ENCODE measurements around the gene LAMA3.

Gene LAMA3

DNA sequence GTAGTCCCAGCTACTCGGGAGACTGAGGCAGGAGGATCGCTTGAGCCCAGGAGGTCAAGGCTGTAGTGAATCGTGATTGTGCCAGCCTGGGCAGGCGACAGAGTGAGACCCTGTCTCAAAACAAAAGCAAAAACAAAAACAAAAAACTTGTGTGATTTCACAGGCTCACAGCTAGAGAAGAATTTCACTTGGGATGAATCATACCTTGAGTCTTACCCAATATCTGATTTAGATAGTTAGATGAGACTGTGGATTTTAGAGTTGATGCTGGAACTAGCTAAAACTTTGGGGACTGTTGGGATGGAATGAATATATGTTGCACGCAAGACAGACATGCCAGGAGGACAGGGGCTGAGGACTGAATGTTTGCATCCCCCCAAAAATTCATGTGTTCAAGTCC lies 31.0 kb upstream of the LAMA3 start:
- H3K4me3 ChIP-seq (ENCODE audit: low read depth, low read length), result no peak overlapping the region
- TF ChIP-seq, protein P1, sequence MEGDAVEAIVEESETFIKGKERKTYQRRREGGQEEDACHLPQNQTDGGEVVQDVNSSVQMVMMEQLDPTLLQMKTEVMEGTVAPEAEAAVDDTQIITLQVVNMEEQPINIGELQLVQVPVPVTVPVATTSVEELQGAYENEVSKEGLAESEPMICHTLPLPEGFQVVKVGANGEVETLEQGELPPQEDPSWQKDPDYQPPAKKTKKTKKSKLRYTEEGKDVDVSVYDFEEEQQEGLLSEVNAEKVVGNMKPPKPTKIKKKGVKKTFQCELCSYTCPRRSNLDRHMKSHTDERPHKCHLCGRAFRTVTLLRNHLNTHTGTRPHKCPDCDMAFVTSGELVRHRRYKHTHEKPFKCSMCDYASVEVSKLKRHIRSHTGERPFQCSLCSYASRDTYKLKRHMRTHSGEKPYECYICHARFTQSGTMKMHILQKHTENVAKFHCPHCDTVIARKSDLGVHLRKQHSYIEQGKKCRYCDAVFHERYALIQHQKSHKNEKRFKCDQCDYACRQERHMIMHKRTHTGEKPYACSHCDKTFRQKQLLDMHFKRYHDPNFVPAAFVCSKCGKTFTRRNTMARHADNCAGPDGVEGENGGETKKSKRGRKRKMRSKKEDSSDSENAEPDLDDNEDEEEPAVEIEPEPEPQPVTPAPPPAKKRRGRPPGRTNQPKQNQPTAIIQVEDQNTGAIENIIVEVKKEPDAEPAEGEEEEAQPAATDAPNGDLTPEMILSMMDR (IDR thresholded peaks at IDR 0.05; ENCODE audit: control insufficient read depth, extremely low read depth, insufficient read depth), result no peak
- no peak for DNase-seq (ENCODE audit: low read depth)

DNA sequence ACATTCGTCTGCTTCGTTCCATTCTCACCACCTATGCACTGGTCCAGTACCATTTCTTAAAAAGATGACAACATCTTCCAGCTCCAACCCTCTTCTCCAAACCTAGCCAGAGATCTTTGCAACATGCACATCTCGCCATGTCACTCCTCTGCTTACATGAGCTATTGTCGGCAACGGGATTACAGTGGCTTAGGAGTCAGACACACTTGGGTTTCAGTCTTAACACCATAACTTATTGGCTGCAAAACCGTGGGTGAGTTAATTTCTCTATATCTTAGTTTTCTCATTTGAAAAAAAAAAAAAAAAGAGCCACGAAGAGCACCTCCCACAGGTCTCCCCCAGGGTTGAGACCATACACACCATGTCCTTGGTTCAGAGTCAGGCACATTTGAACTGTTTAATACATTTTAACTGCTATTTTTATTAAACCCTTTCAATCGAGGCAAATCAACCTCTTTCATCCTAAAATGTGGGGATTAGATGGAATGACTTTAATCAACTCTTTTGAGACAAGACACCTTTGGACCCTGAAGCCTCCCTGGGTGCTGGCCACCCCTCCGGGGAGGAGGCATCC lies 27.4 kb upstream of the LAMA3 start:
- TF ChIP-seq, protein P1 (IDR thresholded peaks at IDR 0.05; ENCODE audit: control insufficient read depth, extremely low read depth, insufficient read depth), result no peak
- peak overlapping the region; percentile 27 for H3K4me3 ChIP-seq (ENCODE audit: low read depth, low read length)
- no peak for DNase-seq (ENCODE audit: low read depth)

DNA sequence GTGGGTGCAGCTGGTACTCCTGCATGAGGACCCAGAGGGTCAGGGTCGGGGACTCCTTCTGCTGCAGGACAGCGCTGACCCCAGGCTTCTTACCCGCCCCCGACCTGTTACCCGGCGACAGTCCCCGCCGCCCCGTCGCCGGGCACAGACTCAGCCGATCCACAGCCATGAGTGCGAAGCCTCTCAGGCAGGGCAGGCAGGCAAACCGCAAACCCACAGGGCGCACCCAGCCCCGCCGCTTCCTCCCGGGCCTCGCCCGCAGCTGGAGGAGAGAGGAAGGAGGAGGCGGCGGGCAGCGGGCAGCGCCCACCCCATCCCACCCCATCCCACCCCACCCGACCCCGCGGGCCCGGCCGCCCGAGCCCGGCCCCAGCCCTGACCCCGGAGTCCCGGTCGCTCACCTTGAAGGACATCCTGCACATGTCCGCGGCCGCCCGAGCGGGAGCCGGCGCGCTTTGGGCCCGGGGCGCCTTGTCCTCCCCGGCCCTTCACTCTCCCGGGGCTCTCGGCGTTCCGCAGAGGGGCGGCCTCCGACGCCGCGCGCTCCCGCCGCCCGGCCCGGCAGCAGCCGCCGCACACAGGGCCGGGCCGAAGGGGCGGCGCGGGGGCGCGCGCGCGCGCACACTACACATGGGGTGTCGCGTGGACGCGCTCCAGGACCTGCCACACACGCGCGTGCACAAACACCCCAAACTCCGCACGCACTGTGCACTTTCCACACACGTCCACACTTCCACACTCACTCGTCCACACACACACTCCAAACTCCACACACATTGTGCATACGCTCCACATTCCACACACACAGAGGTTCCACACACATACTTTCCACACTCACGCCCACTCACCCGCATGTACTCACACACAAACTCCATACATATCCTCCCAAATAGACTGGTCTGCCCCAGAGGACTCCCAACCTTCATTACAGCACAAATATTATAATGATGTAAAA lies 26.7 kb upstream of the LAMA3 start, which contains the start of gene ANKRD29:
TSS of gene ANKRD29 (minus strand) at position 603 of the 955 bp plus-strand sequence. CDS start at position 422, 181 bp downstream.
- peak within 1 kb of the TSS; percentile 27 for H3K4me3 ChIP-seq (ENCODE audit: low read depth, low read length)
- TF ChIP-seq, protein P1 (IDR thresholded peaks at IDR 0.05; ENCODE audit: control insufficient read depth, extremely low read depth, insufficient read depth), result no peak
- no peak for DNase-seq (ENCODE audit: low read depth)

DNA sequence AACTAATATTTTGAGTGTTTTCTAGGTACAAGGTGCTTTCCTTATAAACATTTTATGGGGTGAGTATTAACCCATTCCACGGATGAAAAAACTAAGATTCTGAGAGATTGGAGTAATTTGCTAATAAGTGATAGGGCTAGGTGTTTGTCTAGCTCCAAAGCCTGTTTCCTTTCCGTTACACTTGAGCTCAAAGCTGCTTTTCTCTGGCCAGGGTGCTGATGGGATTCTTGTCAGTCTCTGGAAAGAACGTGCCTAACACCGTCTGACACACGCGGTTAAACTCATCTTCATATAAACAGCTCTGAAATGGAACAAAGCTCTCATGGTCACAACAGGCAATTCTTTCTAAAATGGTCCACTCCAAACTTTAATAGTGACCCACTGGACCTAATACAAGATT lies 24.6 kb upstream of the LAMA3 start:
- TF ChIP-seq, protein P1 (IDR thresholded peaks at IDR 0.05; ENCODE audit: control insufficient read depth, extremely low read depth, insufficient read depth), result no peak
- peak; percentile 46 for DNase-seq (ENCODE audit: low read depth)
- no peak overlapping the region for H3K4me3 ChIP-seq (ENCODE audit: low read depth, low read length)

DNA sequence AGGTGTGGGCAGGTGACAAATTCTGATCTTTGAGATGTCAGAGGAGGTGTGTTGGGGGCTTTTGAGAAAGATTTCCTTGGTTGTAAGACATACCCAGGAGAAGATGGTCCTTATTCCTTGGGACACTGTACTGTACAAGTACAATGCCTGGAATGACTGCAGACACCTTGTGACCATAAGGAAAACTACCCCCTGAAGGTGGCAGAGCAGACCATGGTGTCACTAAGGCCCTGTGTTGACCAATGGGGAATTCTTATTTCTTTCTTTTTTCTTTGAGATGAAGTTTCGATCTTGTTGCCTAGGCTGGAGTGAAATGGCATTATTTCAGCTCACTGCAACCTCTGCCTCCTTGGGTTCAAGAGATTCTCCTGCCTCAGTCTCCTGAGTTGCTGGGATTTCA lies 22.1 kb upstream of the LAMA3 start:
- H3K4me3 ChIP-seq (ENCODE audit: low read depth, low read length), result no peak overlapping the region
- TF ChIP-seq, protein P1 (IDR thresholded peaks at IDR 0.05; ENCODE audit: control insufficient read depth, extremely low read depth, insufficient read depth), result no peak
- no peak for DNase-seq (ENCODE audit: low read depth)

DNA sequence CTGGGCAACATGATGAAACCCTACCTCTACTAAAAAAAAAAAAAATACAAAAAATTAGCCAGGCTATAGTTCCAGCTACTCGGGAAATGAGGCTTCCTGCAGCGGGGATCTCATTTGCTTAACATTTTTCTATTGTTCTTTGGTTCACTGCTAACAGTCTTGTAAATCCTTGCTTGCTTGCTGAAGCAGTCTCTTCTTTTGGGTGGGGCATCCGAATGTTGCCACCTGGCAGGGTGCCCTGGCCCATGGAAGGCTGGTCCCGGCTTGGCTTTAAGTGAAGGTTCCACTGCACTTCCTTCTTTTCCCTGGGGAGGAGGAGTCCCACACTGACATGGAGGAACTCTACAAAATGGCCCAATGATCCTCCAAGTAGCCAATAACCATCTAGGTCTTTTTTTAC lies 20.5 kb upstream of the LAMA3 start:
- H3K4me3 ChIP-seq (ENCODE audit: low read depth, low read length), result no peak overlapping the region
- peak; percentile 17 for DNase-seq (ENCODE audit: low read depth)
- TF ChIP-seq, protein P1 (IDR thresholded peaks at IDR 0.05; ENCODE audit: control insufficient read depth, extremely low read depth, insufficient read depth), result no peak
